Transverse colon (tissue), 4 donors: Measurements from ENCODE around the gene TP53I11.

Source experiments
- EP300 ChIP-seq: sonication (generic); formaldehyde crosslinking; IDR thresholded peaks from one replicate; pipeline ENCODE4 v1.6.1; 2017; ENCODE audit warnings: antibody characterized with exemption, low read depth
- POLR2A ChIP-seq: fragments of 450-650 bp; IDR thresholded peaks from one replicate; pipeline ENCODE4 v1.6.1; 2016; ENCODE audit warnings: antibody characterized with exemption, mild to moderate bottlenecking, moderate library complexity
- POLR2AphosphoS5 ChIP-seq, 3 donors: sonication (generic); formaldehyde crosslinking; IDR thresholded peaks; one replicate each; pipeline ENCODE4 v1.6.1; 2016; ENCODE audit warnings: antibody characterized with exemption in 3 of 3
- TF ChIP-seq, protein P1 (sequence below), 5 experiments: fragments of 200-600 bp in 3 of 5; fragments of 450-650 bp in 2 of 5; sonication (generic) in 3 of 5; IDR thresholded peaks; 1 replicate in 2 of 5; 2 replicates in 3 of 5; pipeline ENCODE4 v1.5.1; 2016 to 2017; ENCODE audit warnings: antibody characterized with exemption in 5 of 5, inconsistent platforms in 3 of 5, mild to moderate bottlenecking in 2 of 5, moderate library complexity in 1 of 5

DNA sequence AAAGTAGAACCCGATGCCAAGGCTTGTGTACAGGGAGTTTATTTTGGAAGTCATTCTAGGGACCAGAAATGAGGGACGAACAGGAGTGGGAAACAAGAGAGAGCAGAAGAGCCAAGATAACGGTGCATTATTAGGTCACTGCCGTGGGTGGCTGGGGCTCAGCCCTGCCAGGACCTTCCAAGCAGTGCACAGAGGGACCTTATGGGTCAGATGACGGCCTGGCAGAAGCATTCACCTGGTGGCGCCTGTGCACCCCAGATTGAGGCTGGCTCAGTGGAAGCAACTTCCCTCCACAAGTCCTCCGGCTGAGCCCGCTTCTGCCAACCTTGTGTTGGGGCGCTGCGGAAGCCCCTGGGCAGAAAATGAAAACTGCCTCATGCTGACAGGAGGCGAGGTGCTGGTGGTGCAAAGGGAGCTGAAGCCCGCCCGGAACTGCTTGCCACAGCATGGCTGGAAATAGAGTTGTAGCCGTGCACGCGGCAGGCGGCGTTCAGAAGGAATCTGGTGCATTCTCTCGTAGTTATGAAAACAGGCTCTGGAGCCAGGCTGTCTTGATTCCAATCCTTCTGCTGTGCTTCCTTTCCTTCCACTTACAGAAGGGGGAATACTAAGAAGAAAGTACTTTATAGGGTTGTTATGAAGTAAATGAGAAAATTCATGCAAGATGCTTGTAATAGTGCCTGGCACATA lies 22.2 kb upstream of the TP53I11 start:
- no peak for TF ChIP-seq POLR2A
- TF ChIP-seq, protein P1, sequence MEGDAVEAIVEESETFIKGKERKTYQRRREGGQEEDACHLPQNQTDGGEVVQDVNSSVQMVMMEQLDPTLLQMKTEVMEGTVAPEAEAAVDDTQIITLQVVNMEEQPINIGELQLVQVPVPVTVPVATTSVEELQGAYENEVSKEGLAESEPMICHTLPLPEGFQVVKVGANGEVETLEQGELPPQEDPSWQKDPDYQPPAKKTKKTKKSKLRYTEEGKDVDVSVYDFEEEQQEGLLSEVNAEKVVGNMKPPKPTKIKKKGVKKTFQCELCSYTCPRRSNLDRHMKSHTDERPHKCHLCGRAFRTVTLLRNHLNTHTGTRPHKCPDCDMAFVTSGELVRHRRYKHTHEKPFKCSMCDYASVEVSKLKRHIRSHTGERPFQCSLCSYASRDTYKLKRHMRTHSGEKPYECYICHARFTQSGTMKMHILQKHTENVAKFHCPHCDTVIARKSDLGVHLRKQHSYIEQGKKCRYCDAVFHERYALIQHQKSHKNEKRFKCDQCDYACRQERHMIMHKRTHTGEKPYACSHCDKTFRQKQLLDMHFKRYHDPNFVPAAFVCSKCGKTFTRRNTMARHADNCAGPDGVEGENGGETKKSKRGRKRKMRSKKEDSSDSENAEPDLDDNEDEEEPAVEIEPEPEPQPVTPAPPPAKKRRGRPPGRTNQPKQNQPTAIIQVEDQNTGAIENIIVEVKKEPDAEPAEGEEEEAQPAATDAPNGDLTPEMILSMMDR (IDR thresholded peaks at IDR 0.05) = no peak
- TF ChIP-seq POLR2AphosphoS5 (IDR thresholded peaks at IDR 0.05) = no peak
- TF ChIP-seq EP300 = no peak
